Stimulated activated CD4-positive, alpha-beta T cell treated with anti-CD3 and anti-CD28 coated beads, Interleukin-4, amount 100 ng/mL, for 48 hours (primary cell): Measurements from ENCODE around the gene CXCL6.

ENCODE experiments used
- DNase-seq, 2 donors: peaks; one replicate each; pipeline ENCODE4 v3.0.0-alpha.2; 2020; ENCODE audit warnings: low read depth in 2 of 2

The CXCL6 gene

DNA sequence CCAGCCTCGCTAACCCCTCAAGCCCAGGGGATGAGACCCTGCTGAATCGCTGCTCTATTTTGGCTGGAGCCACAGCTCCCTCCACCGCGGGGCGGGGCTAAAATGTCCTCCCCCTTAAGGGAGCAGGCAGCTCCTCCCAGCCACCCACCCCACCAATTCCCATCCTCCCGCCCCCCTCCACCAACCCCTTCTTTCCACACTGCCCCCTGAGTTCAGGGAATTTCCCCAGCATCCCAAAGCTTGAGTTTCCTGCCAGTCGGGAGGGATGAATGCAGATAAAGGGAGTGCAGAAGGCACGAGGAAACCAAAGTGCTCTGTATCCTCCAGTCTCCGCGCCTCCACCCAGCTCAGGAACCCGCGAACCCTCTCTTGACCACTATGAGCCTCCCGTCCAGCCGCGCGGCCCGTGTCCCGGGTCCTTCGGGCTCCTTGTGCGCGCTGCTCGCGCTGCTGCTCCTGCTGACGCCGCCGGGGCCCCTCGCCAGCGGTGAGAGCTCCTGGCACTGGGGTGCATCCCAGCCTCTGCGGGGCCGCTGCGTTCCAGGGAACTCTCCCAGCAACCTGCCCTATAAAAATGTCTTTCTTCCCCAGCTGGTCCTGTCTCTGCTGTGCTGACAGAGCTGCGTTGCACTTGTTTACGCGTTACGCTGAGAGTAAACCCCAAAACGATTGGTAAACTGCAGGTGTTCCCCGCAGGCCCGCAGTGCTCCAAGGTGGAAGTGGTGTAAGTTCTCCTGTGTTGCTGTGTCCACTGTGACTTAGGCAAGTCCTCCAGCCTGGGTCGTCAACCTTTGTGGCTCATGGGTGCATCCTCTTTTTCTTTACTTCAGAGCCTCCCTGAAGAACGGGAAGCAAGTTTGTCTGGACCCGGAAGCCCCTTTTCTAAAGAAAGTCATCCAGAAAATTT, at the start of gene CXCL6:
Gene CXCL6 (plus strand): TSS at position 306 of the 907 bp plus-strand sequence. CDS start 73 bp downstream, at position 379.
- no peak for DNase-seq

DNA sequence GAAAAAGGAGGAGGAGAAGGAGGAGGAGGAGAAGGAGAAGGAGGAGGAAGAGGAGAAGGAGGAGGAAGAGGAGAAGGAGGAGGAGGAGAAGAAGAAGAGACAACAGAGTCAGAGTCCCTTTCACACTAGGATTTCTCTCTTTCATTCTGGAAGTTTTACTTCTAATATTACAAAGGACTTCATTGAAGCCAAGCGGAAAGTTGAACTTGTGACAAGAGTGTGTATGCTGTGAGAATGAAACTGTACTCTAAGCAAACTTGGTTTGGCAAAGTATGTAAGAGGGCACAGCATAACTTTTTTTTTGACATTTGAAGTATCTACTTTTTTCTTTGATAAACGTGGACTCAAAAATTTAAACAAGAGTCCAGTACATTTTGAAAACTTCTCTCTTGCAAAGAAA, 48.1 kb upstream of the CXCL6 start:
- DNase-seq = no peak

DNA sequence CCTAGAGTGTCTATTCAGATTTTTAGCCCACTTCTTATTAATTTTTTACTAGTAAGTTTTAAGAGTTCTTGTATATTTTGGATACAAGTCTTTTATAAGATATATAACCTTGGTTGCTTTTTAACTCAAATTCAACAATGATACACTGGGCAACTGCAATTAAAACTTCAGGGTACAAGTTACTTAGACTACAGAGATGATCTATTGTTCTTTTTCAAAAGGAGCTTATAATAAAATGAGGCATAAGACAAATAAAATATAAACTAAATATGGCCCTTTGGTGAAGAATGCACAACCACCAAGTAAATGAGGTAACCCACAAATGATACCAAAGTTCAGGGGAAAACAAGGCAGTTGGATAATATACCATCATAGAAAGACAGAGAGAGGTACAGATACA, 37.6 kb upstream of the CXCL6 start:
- no peak for DNase-seq

DNA sequence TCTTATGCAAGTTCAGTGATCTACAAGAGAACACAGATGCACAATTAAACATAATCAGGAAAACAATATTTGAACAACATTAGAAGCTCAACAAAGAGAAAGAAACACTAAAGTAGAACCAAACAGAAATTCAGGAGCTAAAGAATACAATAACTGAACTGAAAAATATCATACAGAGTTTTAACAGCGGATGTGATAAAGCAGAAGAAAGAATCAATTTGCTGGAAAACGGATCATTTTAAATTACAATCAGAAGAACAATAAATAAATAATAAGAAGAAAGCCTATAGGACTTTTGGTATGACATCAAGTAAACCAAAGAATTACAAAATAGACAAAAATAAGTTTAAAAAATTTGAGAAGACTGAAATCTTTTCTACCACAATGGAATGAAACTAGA, 36.3 kb upstream of the CXCL6 start:
- no peak for DNase-seq

DNA sequence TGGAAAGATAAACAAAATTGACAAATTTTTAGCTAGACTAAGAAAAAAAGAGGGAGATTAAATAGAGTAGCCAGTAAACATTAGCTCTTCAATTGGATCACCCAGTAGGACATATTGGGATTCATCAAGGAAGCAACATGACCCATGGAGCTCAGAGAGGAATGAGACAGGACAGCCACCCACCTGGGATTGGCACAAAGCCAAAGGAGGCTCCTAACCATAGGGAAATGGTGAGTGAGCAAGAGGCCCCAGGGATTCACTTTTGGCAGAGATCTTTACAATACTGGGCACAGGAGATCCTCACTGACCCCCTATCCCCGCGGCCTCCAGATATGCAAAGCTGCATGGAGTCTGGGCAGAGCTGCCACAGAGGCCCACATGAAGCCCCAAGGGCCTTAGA, 34.8 kb upstream of the CXCL6 start:
- DNase-seq = no peak

DNA sequence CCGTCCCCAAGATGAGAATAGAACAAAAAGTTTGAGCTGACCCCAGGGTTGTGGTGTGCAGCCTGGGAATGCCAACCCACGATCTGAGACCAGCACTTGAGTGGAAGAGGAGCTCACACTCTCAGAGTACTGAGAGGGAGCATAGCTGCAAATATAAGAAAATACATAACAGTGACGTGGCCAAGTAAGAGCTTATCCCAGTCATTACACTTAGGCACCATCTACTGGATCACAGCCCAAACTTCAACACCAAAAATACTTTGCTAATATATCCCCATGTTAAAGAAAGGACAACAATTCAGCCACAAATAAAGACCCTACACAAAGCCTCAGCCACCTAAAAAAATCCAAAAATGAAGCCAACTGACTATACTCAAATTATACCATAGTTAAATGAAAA, 33.3 kb upstream of the CXCL6 start:
- no peak for DNase-seq

DNA sequence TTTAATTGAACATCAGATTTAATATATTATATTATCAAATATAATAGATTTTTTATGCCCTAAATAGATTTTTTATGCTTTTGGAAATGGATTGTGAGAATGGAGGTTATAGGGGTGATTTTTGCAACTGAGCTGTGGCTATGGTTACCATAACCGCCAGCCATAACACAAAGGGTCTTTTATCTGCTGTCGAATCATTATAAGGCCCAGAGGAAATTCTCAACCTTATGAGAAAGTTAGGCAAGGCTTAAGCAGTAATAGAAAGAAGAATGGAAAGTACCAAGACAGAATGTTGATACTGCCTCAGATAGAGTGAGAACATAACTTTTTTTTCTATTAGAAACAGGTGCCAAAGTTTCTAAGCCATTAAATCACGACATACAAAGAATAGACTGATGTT, 26.3 kb upstream of the CXCL6 start:
- DNase-seq = no peak

DNA sequence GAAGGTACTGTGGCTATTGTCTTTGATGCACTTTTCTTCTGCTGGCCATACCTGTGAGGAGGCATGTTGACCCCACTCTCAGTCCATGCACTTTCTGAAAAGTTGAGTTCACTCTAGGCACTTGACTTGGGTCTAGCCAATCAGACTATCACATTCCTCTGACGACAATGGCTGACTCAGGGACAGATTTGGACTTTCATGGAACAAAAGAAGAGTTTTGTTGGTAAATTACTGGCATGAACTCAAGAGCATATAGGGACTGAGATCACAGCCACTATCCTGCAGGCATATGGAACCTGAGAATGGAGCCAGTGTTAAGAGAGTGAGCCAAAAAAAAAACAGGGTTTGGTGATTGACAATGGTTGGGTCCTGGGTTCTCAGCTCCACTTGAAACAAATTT, 24.6 kb upstream of the CXCL6 start:
- DNase-seq = no peak

DNA sequence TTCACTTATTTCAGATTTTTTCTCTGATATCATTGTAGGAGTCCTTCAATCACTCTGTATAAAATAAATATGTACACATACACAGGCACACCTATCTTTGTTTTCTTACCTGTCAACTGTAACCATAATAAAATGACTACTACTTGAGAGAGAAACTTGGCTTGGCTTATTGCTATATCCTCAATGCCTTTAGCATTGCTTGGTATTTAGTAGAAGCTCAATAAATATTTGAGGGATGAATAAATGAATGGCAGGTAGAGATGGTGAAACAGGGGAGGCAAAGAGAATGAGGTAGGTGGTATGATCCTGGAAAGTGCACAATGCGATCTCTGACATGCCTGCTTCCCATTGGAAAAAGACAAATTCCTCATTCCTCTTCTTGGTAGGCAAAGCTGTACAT, 21.8 kb upstream of the CXCL6 start:
- DNase-seq = no peak

DNA sequence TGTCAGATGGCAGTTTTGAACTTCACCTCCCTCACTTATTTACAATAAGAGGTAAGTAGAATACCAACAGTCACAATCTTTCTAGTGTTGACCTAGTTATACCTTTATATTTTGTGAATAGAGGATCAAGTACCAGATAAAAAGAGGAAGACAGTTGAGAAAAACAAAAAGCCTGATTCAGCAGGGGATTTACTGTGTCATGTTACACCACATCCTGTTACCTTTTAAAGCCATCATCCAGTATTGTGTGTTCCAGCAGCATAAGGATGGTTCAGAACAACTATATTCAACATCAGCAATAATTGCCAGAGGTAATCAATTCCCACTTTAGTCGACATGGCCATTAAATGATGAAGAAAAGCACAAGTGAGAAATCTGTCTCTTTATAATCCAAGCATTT, 21.3 kb upstream of the CXCL6 start:
- DNase-seq = no peak

DNA sequence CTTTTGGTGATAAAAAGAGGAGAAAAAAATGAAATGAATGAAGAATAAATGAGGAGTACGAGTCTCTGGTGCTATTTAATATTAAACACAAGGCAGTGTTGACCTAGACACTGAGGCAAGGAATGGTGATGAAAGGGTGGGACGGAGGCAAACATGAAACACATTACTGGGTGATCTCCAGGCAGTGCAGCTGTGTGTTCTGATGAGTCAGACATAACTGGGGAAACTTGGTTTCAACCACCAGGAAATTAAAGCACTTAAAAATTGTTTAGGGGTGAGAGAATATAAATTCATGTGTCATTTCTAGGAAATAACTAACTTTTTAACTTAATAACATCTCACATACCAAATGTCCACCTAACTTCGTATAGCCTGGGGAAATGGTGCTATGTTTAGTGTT, 19.7 kb upstream of the CXCL6 start:
- no peak for DNase-seq

DNA sequence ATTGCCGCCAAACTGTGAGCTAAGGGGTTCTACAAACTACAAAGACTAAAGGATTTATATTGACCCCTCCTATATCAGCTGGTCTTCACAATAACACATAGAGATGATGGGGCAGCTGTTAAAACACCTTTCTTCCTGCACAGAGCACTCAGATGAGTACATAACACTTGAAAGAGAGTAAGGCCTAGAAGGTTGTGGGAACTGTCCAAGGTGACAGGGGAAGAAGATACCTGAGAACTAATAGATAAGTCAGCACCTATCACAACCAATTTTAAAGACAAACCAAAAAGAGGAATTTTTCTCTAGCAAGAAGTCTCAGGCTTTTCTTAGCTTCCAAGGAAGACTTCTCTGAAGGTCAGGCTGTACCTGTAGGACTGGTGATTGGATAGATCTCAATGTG, 19.1 kb upstream of the CXCL6 start:
- DNase-seq = no peak

DNA sequence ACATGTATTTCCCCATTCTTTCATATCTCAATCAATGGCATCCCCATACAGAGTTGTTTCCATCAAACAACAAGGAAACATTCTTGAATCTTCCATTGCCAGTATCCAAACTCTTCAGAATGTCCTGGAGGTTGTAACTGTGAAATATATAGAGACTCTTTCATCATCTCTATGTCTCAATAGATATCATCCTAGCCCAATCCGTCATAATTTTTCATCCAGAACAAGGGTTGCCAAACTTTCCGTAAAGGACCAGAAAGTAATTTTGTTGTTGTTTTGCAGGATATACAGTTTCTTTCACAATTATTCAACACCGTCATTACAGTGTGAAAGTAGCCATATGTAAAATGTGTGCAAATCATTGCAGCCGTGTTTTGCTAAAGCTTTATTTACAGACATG, 15.2 kb upstream of the CXCL6 start:
- DNase-seq = no peak

DNA sequence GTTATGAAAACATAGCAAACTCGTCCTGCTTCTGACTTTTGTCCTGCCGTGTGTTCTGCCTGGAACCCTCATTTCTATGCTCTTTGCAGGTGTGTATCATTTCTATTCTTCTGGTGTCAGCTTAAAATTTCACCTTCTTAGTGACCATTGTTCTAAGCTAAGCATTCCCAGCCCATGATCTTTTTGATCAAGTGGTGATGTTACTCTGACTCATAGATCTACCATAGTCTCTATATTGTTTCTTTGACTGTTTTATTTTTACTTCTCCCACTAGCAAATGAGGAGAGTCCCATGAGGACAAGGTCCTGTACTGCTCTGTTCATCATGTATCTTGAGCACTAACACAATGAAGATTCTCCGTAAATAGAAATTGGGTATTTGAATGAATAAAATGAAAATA, 14.1 kb upstream of the CXCL6 start:
- no peak for DNase-seq

DNA sequence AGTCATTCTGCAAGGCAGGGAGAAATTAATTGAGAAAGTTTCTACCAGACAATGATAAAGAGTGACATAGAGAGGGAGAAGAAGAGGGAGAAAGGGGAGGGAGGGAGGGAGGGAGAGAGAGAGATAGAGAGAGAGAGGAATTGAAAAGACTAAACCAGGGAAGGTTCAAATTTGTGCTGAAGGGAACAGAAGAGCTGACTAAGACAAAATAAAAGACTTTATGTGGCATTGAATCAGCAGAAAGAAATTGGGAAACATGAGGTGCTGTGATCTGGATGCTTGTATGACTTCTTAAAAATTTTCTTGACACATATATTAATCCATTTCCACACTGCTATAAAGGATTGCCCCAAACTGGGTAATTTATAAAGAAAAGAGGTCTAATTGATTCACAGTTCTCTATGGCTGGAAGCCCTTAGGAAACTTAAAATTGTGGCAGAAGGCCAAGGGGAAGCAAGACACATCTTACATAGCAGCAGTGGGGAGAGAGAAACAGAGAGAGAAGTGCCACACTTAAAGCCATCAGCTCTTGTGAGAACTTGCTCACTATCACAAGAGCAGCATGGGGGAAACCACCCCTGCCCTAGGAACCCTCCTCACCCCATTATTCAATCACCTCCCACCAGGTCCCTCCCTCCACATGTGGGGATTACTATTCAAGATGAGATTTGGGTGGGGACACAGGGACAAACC, 13.5 kb upstream of the CXCL6 start:
- DNase-seq = no peak

DNA sequence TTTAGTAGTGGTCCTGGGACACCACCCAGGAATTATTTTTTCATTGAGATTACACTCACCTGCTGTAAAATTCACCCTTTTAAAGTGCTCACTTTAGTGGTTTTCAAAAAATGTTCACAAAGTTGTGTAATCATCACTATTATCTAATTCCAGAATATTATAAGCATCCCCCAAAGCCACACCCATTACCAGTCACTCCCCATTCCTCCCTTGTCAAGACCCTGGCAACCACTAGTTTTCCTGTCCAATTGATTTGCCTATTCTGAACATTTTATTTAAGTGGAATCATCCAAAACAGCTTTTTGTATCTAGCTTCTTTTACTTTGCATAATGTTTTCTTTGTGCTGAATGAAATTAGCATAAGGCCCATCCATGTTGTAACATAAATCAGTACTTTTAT, 12.7 kb upstream of the CXCL6 start:
- no peak for DNase-seq

DNA sequence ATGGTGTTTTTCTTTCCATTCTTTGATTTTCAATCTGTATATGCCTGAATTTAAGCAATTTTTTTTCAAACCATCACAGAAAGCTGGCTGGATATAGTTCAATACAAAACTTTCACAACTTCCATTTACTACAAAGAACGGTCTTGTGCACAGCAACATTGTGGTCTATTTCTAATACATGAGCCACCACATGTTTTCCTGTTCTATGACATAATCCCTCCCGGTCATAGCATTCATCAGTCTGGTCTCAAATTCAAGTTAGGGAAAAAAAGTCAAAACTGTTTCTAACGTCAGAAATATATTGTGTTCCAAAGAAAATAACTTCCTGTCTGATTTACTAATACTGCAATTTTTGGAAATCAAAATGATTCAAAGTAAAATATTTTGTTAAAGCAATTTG, 7.5 kb upstream of the CXCL6 start:
- DNase-seq = no peak

DNA sequence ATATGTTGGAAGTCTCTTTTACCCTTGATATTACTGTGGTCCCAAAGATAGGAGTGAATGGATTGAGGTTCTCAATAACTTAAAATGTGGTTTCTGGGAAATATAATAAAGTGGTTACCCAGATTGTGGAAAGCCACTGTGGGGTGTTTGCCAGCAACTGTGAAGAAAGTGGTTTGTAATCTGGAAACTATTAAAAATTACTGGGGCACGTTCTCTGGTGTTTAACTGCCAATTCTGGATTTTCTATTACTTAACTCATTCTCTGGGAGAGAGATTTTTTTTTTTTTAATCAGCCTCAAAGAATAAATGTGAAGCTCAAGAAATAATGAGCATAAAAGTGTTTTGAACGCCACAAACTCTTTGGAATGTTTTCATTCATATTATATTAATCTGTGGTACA, 4.9 kb upstream of the CXCL6 start:
- DNase-seq = no peak

DNA sequence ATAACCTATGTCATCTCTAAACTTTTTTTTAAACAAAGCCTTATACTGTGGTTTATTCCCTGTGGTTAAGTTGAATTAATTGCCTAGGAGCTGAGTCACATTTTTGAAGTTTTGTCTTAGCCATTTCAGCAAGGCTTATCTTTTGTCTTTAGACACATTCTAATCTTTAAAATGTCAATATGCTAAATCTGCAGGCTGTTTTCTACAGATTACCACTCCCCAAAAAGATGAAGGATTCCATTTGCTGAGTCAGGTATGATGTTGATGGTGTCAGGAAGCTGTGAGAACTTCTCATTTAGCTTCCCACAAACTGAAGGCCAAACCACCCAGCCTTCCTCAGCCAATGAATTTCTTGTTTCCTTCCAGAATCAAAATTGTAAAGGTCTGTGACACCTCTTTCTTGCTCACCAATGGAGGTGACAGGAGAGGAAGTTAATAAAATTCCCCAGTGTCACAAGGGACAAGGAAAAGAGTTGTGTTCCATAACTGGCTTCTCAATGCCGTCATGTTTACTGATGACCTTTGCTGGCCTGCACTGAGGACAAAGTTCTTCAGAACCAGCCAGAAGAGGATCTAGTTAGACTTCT, 3.7 kb upstream of the CXCL6 start:
- DNase-seq = no peak

DNA sequence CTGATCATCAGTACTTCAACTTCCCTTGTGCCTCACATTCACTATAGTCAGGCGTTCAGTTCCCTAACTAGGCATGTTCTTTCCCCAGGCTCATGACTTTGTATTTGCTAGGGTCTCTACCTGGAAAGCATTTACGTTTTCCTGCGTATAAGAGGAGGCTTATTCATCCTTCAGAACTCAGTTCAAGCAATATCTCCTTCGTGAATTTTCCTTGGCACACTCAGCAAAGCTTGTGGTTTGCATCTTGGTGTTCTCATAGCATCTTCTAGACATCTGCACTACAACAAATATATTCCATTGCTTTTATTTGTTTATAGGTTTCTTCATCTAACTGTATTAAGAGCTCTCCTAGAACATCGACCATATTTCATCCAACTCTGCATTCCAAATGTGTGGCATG, 2.6 kb downstream of the CXCL6 start:
- DNase-seq = no peak

DNA sequence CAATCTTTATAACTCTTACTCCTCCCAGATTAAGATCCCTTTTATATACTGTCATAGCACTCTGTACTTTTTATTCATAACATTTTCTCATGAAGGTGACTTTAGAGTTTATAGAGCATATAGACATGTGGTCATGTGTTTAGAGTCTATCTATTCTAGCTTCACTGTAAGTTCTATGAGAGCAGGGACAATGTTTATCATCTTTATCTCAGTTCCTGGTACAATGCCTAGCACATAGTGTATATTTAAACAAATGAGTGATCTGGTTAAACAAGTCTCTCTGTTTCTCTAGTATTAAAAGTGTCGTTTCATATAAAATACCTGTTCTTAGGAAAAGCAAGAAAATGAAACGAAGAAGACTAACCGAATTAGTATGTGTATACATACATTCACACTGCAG, 3.2 kb downstream of the CXCL6 start:
- DNase-seq = no peak

DNA sequence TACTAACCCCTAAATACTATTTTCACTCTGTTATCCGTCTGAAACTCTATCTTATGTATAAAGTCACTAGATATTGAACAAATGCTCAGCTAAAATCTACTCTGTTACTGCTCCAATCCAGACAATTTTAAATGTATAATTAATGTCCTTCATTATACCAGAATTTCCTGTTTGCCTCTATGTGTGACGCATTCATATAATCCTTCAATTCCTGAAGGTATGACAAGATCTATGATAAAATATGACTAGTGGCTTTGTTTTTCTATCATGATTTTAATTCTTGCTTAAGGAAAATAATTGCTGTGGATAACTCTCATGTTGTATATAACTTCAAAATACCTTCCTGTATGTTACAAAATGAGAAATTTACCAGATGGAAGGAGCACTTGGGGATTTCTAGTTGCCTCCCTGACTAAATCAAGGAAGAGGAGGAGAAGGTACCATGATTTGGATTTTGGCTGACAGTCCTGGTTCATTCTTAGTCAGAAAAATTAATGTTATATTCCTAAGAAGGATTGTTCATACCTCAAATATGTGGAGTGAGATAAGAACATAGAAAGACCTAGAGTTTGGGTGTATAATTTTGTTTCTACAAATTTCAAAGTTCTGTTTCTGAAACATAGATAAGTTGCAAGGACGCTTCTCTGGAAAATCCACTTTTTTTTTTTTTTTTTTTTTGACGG, 4.9 kb downstream of the CXCL6 start:
- no peak for DNase-seq
